ENCODE results near the gene SDK1.
"Not testable (repeated sequence)": the region's sequence is repeated elsewhere in the genome, so short reads cannot be mapped to it uniquely, and the experiment has no call there.

SDK1 gene

DNA sequence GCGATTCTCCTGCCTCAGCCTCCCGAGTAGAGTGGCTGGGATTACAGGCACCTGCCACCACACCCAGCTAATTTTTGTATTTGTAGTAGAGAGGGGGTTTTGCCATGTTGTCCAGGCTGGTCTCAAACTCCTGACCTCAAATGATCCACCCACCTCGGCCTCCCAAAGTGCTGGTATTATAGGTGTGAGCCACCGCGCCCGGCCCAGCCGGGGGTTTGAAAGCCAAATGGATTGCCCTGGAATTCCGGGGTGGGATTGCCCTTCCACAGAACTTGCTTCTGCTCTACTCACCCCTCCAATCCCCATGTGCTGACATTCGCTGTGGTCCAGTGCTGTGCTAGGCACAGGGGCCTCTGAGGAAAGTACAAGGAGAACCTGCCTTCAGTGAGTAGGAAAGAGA is 793.1 kb downstream of the SDK1 start:
- DNase-seq = not testable (repeated sequence)

GRCh38 chr7:4097001-4097609 is 796.1 kb downstream of the SDK1 start:
- no peak for DNase-seq

- no peak for DNase-seq
Observed at GRCh38 chr7:4098169-4098568, 797.1 kb downstream of the SDK1 start.

- no peak for DNase-seq
Observed at GRCh38 chr7:4099651-4100050, 798.6 kb downstream of the SDK1 start.

- no peak for DNase-seq
Observed at GRCh38 chr7:4100148-4100547, 799.1 kb downstream of the SDK1 start.

GRCh38 chr7:4100691-4101090 is 799.6 kb downstream of the SDK1 start:
- no peak for DNase-seq

DNA sequence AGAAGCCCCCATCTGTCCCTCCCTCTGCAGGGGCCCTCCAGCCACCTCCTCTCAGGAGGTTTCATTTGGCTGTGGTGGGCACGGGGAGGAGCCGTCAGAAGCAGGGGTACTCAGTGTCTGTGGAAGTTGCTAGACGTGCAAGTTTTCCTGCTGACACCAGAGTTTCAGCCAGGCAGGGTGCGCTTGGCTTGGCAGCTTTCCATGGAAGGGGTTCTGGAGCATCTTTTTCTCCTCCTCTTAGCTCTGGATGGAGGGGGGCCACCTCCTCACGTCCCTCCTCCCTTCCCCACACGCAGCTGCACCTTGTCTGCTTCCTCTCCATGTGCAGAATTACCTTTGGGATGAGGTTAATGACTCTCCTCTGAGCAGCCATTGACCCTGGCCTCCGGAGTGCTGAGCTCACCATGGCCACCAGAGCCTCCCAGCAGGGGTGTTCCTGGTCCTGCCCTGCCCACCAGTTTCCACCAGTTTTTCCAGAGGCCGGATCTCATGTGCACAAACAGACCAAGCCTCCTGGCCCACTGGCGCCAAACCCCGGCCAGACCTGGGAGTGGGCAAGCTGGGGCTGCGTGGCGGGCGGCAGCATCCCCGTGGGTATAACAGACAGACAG is 801.3 kb downstream of the SDK1 start:
- no peak for DNase-seq

- no peak for DNase-seq
Observed at GRCh38 chr7:4103352-4104091, 802.5 kb downstream of the SDK1 start.

- DNase-seq = no peak
Observed at GRCh38 chr7:4107839-4108238, 806.8 kb downstream of the SDK1 start.

DNA sequence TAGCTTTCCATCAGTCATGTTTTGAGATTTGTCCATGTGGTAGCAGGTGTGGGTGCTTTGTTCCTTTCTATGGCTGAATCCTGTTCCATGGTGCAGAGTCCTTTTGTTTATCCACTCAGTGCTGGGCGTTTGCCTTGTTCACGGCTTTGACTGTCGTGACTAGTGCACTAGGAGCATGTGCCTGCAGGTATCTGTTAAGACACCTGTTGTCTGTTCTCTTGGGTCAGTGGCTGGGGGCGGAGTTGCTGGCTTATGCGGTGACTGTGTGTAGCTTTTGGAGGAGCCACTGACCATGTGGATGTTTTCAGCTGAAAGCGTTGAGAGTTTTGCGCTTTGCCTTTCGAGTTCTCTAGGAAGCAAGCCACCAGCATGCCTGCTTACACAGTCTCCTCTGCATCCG is 807.9 kb downstream of the SDK1 start:
- no peak for DNase-seq

GRCh38 chr7:4109481-4110110 is 808.5 kb downstream of the SDK1 start:
- DNase-seq = no peak

GRCh38 chr7:4110438-4110837 is 809.4 kb downstream of the SDK1 start:
- no peak for DNase-seq

- no peak for DNase-seq
Observed at GRCh38 chr7:4111166-4111565, 810.1 kb downstream of the SDK1 start.

DNA sequence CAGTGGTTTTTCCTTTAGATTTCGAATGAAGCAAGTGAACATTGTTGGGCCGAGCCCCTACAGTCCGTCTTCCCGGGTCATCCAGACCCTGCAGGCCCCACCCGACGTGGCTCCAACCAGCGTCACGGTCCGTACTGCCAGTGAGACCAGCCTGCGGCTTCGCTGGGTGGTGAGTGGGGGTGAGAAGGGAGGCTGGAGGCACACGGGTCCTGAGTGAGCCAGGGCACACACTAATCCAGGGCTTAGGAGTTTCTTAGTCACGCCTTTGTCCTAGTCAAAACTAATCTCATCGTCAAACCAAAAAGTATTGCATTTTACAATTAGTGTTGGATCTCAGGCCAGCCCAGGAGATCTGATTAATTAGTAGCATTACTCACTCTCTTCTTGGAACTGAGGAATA is 812.2 kb downstream of the SDK1 start:
- no peak for DNase-seq

GRCh38 chr7:4113976-4114375 is 812.9 kb downstream of the SDK1 start:
- no peak for DNase-seq

DNA sequence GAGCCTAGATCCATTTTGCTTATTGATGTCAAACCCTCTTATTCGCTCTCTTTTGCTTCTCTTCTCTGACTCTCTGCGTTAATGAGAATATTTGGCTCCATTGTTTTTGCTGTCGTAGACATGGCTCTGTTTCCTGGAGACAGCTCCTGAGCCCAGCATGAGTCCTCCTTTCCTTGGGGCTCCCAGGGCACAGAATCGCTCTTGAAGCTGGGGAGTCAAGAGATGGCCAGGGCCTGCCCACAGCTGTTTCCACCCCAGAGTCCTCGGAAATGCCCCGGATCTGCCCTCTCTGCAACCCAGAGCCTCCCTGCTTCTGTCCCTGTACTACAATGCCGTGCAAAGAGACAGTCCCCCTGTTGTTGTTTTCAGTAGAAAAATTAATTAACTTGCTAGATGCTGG is 814.4 kb downstream of the SDK1 start:
- DNase-seq = no peak

DNA sequence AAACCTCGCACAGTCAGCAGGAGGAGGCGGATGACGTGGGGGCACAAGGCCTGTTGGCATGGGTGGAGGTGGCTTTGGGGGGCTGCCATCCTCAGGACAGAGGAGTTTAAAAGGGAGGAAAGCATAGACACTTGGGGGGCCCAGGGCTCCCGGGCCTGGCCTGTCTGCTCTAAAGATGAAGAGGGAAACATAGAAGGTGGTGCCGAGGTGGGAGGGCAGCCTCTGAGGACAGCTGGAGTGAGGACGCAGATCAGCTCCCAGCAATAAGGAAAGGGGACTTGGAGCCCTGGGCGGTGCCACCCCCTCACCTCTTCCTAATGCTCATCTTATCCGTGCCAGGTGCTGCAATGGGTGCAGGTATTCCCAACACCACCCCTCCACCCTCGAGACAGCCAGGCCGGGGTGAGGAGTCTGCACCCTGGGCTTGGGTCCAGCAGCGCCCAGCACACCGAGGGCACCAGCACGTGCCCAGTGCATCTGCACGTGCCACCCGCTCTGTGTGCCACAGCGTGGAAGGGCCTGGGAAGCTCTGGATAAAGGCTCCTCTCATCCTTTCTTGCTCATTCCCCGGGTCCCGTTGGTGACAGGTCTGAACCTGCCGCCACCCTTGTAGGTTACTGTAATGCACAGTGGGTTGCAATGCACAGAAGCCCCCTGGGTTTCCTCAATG is 815.0 kb downstream of the SDK1 start:
- no peak for DNase-seq

GRCh38 chr7:4119848-4120247 is 818.8 kb downstream of the SDK1 start:
- DNase-seq = no peak

- no peak for DNase-seq
Observed at GRCh38 chr7:4123346-4123745, 822.3 kb downstream of the SDK1 start.

- DNase-seq = no peak
Observed at GRCh38 chr7:4123823-4124222, 822.8 kb downstream of the SDK1 start.

- DNase-seq = no peak
Observed at GRCh38 chr7:4124556-4125477, 823.8 kb downstream of the SDK1 start.

DNA sequence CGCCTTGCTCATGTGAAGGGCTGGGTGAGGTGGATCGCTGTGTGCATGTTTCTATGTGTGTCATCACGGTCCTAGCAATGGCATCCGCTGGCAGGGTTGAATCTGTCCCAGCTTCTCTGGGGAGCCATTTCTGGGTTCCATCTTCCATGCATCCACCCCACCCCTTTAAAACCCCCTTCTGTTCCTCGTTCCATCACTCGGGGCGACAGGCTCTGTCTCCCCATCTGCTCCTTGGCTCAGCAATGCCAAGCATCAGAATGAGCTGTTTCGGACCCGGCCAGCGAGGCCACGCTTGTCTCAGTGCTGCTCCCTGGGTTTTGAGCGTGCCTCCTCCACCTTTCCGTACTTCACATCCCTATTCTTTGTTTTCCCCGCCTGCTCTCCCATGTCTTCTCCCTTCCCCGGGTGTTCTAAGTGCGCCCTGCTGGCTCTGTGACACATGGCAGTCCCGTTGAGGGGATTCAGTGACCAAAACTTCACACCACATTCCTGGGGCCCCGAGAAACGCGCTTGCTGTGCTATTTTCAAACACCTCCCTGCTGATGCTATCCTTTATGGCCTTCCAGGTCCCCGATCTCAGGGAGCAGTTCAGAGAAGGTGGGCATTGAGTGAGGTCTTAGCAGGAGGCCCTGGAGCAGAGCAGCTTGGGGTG is 827.0 kb downstream of the SDK1 start:
- DNase-seq = no peak

Data from HCEC 1CT (cell line).